NCI-H748 (cell line): ENCODE data around the gene SRSF5.
"Not testable (repeated sequence)": the region's sequence is repeated elsewhere in the genome, so short reads cannot be mapped to it uniquely, and the experiment has no call there.

ENCODE experiments used
- DNase-seq: peaks from one replicate; lab custom pipeline; 2025; ENCODE audit not compliant: unreplicated experiment; lab: John Stamatoyannopoulos, UW

SRSF5 gene

GRCh38 chr14:69804902-69805301 lies 38.0 kb downstream of the SRSF5 start:
- DNase-seq, result no peak

GRCh38 chr14:69807192-69807591 lies 40.2 kb downstream of the SRSF5 start:
- DNase-seq, result no peak

GRCh38 chr14:69808919-69809808 lies 42.2 kb downstream of the SRSF5 start:
- DNase-seq, result no peak

- no peak for DNase-seq
These were observed 44.4 kb downstream of the SRSF5 start for GRCh38 chr14:69811227-69811867.

DNA sequence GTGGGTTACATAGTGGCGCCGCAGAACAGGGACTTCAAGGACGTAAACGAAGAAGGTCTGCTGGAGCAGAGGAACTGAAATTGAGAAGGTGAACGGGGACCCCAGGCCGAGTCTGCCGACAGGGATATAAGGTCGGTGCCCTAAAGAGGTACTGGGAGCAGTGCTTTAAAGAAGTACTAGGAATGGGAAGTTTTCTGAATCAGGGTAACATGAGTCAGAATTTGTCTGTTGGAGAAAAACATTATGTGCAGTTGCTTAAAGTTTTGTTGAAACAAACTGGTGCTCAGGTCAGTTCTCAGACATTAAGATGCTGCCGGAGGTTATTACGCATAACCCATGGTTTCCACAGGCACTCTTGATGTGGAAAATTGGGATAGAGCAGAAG lies 44.9 kb downstream of the SRSF5 start:
- DNase-seq, result no peak

- peak; percentile 48 for DNase-seq
These were observed 45.8 kb downstream of the SRSF5 start for GRCh38 chr14:69812711-69813110.

DNA sequence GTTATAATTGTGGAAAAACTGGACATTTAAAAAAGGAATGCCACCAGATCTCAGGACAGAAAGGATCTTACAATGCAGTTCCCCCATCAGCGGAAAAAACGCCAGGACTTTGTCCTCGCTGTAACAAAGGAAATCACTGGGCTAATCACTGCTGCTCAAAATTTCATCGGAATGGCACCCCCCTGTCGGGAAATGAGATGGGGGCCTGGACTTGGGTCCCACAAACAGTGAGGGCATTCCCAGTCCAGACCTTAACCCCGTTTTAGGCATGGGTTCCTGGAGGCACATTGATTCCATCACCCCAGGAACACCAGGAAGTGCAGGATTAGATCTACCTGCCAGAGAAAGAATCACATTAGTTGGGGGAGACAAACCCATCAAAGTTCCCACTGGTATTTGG lies 46.4 kb downstream of the SRSF5 start:
- not testable (repeated sequence) for DNase-seq

DNA sequence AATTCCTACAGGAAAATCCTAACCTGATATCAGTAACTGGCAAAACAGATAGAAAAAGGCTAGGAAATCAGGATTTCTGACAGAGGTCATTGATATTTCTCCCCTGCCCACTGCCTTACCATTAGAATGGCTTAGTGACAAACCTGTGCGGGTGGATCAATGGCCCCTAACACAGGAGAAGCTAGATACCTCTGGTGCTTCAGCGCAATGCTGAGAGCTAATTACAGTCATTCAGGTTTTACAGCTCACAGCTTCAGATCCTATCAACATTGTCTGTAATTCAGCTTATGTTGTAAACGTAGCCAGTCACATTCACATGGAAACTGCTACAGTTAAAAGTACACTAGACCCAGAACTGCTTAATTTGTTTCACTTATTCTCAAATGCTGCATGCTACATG lies 47.5 kb downstream of the SRSF5 start:
- peak; percentile 14 for DNase-seq

GRCh38 chr14:69815556-69815955 lies 48.6 kb downstream of the SRSF5 start:
- DNase-seq, result no peak

- no peak for DNase-seq
These were observed 49.3 kb downstream of the SRSF5 start for GRCh38 chr14:69816216-69816615.

DNA sequence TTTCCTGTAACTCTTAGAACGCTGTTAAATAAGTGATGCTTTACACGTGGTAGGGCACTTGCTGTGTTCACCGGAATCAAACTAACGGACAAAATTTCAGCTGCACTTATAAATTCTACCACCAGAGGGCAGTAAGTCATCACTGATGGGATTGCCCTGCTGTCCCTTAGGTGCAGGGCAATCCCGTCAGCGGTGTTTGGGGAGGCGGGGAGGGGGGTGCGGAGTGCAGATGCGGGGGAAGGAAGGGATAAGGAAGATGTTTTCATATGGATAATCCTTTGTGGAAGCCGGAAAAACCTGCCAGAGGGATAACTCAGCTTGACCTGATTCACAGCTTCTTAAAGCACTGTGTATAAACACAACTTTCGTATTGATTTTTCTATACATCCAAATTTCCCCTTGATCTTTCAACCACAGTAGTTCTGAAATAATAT lies 51.8 kb downstream of the SRSF5 start:
- DNase-seq, result peak; percentile 70

DNA sequence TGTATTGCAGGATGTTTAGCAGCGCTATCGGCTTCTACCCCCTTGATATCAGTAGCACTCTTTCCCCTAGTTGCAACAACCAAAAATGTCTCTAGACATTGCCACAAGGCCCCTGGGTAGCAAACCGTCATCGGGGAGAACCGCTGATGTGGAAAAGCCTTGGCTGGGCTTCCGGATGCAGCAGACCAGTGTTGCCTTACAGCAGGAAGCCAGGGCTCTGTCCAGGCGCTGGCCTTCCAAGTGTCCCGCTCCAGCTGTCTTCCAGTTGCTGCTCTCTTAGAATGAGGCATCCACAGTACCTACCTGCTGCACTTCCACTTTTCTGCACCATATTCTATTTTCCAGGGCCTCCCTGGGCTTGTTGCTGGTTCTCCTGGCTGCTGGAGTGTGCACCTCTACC lies 52.7 kb downstream of the SRSF5 start:
- DNase-seq, result no peak

- DNase-seq, result no peak
These were observed 54.0 kb downstream of the SRSF5 start for GRCh38 chr14:69820991-69821390.
